H1 (cell line): ENCODE measurements around the gene GGN. TPM values are rescaled to one million over a fixed set of nuclear protein-coding genes. Genes with fewer than 3 reads are reported as not detected.

Source experiments
- CTCF ChIA-PET: fragments of 300-600 bp; sonication (Branson Sonifier 250); formaldehyde crosslinking; loops from one replicate; lab custom pipeline; 2021; ENCODE audit not compliant: partially characterized antibody; lab: Charles Lee
- POLR2A ChIA-PET: fragments of 300-600 bp; sonication (Branson Sonifier 250); formaldehyde crosslinking; loops from one replicate; lab custom pipeline; 2021; ENCODE audit warnings: inconsistent platforms; ENCODE audit not compliant: partially characterized antibody; lab: Charles Lee
- DNase-seq, 2 experiments: peaks; one replicate each; pipeline versions ENCODE4 v3.0.0 to v3.0.0-alpha.2; 2010 to 2022; ENCODE audit warnings: low spot score in 2 of 2, low read depth in 1 of 2, mixed read lengths in 1 of 2
- FAIRE-seq: peaks from 2 replicates; lab custom pipeline; 2011; peaks lifted over from hg19 to GRCh38; lab: Jason Lieb, UNC
- H2AFZ ChIP-seq: 2 replicates; pipeline ENCODE4 v1.8.1; 2012; ENCODE audit warnings: low read length, inconsistent platforms
- H2AK5ac ChIP-seq: 2 replicates; pipeline ENCODE4 v1.6.1; 2013; ENCODE audit warnings: low read depth, low read length
- H2BK120ac ChIP-seq: replicated peaks from 2 replicates; pipeline ENCODE3; 2013; ENCODE audit warnings: low read depth, low read length, inconsistent platforms
- H2BK12ac ChIP-seq: 2 replicates; pipeline ENCODE4 v1.6.1; 2013; ENCODE audit warnings: low read depth, low read length
- H2BK15ac ChIP-seq: 2 replicates; pipeline ENCODE4 v1.6.1; 2013; ENCODE audit warnings: low read length
- H2BK20ac ChIP-seq: 2 replicates; pipeline ENCODE4 v1.6.1; 2013; ENCODE audit warnings: low read length
- H2BK5ac ChIP-seq: 2 replicates; pipeline ENCODE4 v1.6.1; 2013; ENCODE audit warnings: low read depth, low read length
- H3K14ac ChIP-seq: 2 replicates; pipeline ENCODE4 v1.6.1; 2013; ENCODE audit warnings: inconsistent platforms; ENCODE audit not compliant: insufficient read length
- H3K18ac ChIP-seq: 2 replicates; pipeline ENCODE4 v1.6.1; 2013; ENCODE audit warnings: low read length; ENCODE audit errors: extremely low read depth
- H3K23ac ChIP-seq: 2 replicates; pipeline ENCODE4 v1.6.1; 2013; ENCODE audit warnings: inconsistent platforms; ENCODE audit not compliant: insufficient read length
- H3K23me2 ChIP-seq: 2 replicates; pipeline ENCODE4 v1.6.1; 2013; ENCODE audit warnings: low read depth, low read length
- H3K27ac ChIP-seq: 2 replicates; pipeline ENCODE4 v1.6.1; 2011; ENCODE audit warnings: low read depth, low read length, inconsistent platforms
- H3K27me3 ChIP-seq, 4 experiments: replicated peaks in 1 of 4; 1 replicate in 1 of 4; 2 replicates in 3 of 4; pipeline versions ENCODE4 v1.6.1 to v1.8.1; 2011 to 2013; ENCODE audit warnings: low read length in 3 of 4, mild to moderate bottlenecking in 3 of 4, inconsistent platforms in 2 of 4, mixed read lengths in 2 of 4, moderate library complexity in 1 of 4; ENCODE audit not compliant: control insufficient read depth in 3 of 4, insufficient read depth in 3 of 4; ENCODE audit errors: extremely low read depth in 1 of 4
- H3K36me3 ChIP-seq, 4 experiments: 2 replicates each; pipeline versions ENCODE4 v1.6.1 to v1.8.1; 2011 to 2013; ENCODE audit warnings: mild to moderate bottlenecking in 4 of 4, low read length in 3 of 4, moderate library complexity in 2 of 4, control low read depth in 1 of 4, inconsistent platforms in 1 of 4; ENCODE audit not compliant: insufficient read depth in 4 of 4, control insufficient read depth in 2 of 4
- H3K4ac ChIP-seq: replicated peaks from 2 replicates; pipeline ENCODE3; 2013; ENCODE audit warnings: low read length, low read depth, mixed read lengths, inconsistent platforms; ENCODE audit not compliant: insufficient read length
- H3K4me1 ChIP-seq, 4 experiments: replicated peaks in 1 of 4; 1 replicate in 1 of 4; 2 replicates in 3 of 4; pipeline versions ENCODE4 v1.6.1 to v1.8.1; 2011 to 2013; ENCODE audit warnings: low read length in 3 of 4, inconsistent platforms in 2 of 4, mixed read lengths in 1 of 4; ENCODE audit not compliant: insufficient read depth in 4 of 4, control insufficient read depth in 3 of 4
- H3K4me2 ChIP-seq, 2 experiments: 2 replicates each; pipeline versions ENCODE4 v1.6.1 to v1.8.1; 2011 to 2013; ENCODE audit warnings: low read depth in 2 of 2, low read length in 2 of 2, control low read depth in 1 of 2, inconsistent platforms in 1 of 2, mild to moderate bottlenecking in 1 of 2; ENCODE audit not compliant: insufficient read depth in 1 of 2
- H3K4me3 ChIP-seq, 4 experiments: fragments of 200-600, 300-600 bp in 1 of 4; sonication (generic), shearing (Covaris generic), sonication (Bioruptor Twin) in 1 of 4; 2 replicates each; pipeline versions ENCODE4 v1.5.1 to v1.8.1; 2011 to 2016; ENCODE audit warnings: low read length in 4 of 4, low read depth in 3 of 4, control low read depth in 2 of 4, inconsistent platforms in 2 of 4, mild to moderate bottlenecking in 2 of 4, mixed read lengths in 1 of 4, moderate library complexity in 1 of 4; ENCODE audit not compliant: insufficient read depth in 2 of 4; ENCODE audit errors: extremely low read depth in 1 of 4
- H3K56ac ChIP-seq: replicated peaks from 2 replicates; pipeline ENCODE3; 2013; ENCODE audit warnings: low read depth, mild to moderate bottlenecking, mixed read lengths, low read length, inconsistent platforms; ENCODE audit not compliant: insufficient read length
- H3K79me1 ChIP-seq: 2 replicates; pipeline ENCODE4 v1.6.1; 2013; ENCODE audit warnings: low read depth, low read length, control low read depth
- H3K79me2 ChIP-seq, 2 experiments: 2 replicates each; pipeline versions ENCODE4 v1.6.1 to v1.8.1; 2012 to 2013; ENCODE audit warnings: low read length in 2 of 2, mild to moderate bottlenecking in 2 of 2, inconsistent platforms in 1 of 2; ENCODE audit not compliant: insufficient read depth in 2 of 2, control insufficient read depth in 1 of 2
- H3K9ac ChIP-seq, 4 experiments: replicated peaks in 1 of 4; 1 replicate in 1 of 4; 2 replicates in 3 of 4; pipeline versions ENCODE4 v1.6.1 to v1.8.1; 2011 to 2013; ENCODE audit warnings: low read depth in 3 of 4, low read length in 3 of 4, control low read depth in 2 of 4, mild to moderate bottlenecking in 2 of 4, moderate library complexity in 2 of 4, inconsistent platforms in 1 of 4; ENCODE audit errors: extremely low read depth in 1 of 4
- H3K9me3 ChIP-seq, 2 experiments: 2 replicates each; pipeline versions ENCODE4 v1.6.1 to v1.8.1; 2012 to 2013; ENCODE audit warnings: mild to moderate bottlenecking in 2 of 2, moderate library complexity in 2 of 2, control low read depth in 1 of 2, inconsistent platforms in 1 of 2, low read depth in 1 of 2, low read length in 1 of 2, mixed read lengths in 1 of 2; ENCODE audit not compliant: insufficient read depth in 2 of 2
- H4K20me1 ChIP-seq, 2 experiments: replicated peaks in 1 of 2; 2 replicates each; pipeline versions ENCODE3 to v1.8.1; 2011 to 2013; ENCODE audit warnings: inconsistent platforms in 2 of 2, low read length in 2 of 2, mild to moderate bottlenecking in 1 of 2; ENCODE audit not compliant: insufficient read depth in 2 of 2, control insufficient read depth in 1 of 2
- H4K5ac ChIP-seq: 2 replicates; pipeline ENCODE4 v1.6.1; 2013; ENCODE audit warnings: low read length, low read depth, mixed read lengths, inconsistent platforms; ENCODE audit not compliant: insufficient read length
- H4K8ac ChIP-seq: 2 replicates; pipeline ENCODE4 v1.8.0; 2013; ENCODE audit warnings: mild to moderate bottlenecking, moderate library complexity, low read length, inconsistent platforms; ENCODE audit not compliant: insufficient read depth; ENCODE audit errors: extremely low read depth
- H4K91ac ChIP-seq: replicated peaks from 2 replicates; pipeline ENCODE3; 2013; ENCODE audit warnings: low read length, mixed read lengths, inconsistent platforms; ENCODE audit not compliant: insufficient read length
- KDM4A ChIP-seq: IDR thresholded peaks from one replicate; pipeline ENCODE4 v1.7.1; 2012; ENCODE audit warnings: low read depth, mild to moderate bottlenecking, moderate library complexity, low read length, inconsistent platforms; ENCODE audit not compliant: severe bottlenecking
- WGBS, 2 experiments: shearing (Covaris generic) in 1 of 2; methylation state at CpG; one replicate each; pipeline versions ENCODE4 v1.1.6 to v1.1.7; 2013 to 2015; ENCODE audit warnings: low lambda C conversion rate in 2 of 2, mixed read lengths in 2 of 2, inconsistent platforms in 1 of 2, low coverage in 1 of 2, missing lambda C conversion rate in 1 of 2; ENCODE audit not compliant: insufficient replicate concordance in 2 of 2, insufficient coverage in 1 of 2, insufficient read length in 1 of 2; ENCODE audit errors: extremely low coverage in 1 of 2, missing lambda C conversion rate in 1 of 2; 5-methylcytosine and 5-hydroxymethylcytosine counted together
- polyA plus RNA-seq, 7 experiments: library from polyadenylated mRNA; depleted of rRNA in 3 of 7; stranded (reverse) in 5 of 7; unstranded in 2 of 7; fragments of >200 nt in 5 of 7; fragments of 200-250 nt in 2 of 7; gene quantifications; 1 replicate in 5 of 7; 2 replicates in 1 of 7; 4 replicates in 1 of 7; pipeline versions ENCODE4 v1.2.1 to v1.2.3, GENCODE V29; 2011 to 2013; ENCODE audit warnings: missing spikeins in 2 of 7, mixed read lengths in 2 of 7
- total RNA-seq: library from RNA; stranded (reverse); fragmentation: NEBNext Ultra II Directional; extraction: Animal tissue kit (Norgen Biotek cat#: 25700); gene quantifications from 2 replicates; pipeline ENCODE4 v1.2.1, GENCODE V29; 2021
- TF ChIP-seq, protein P1 (sequence below): IDR thresholded peaks from 2 replicates; pipeline ENCODE4 v1.6.1; 2012; ENCODE audit warnings: inconsistent platforms
- TF ChIP-seq, protein P2 (sequence below), 3 experiments: IDR thresholded peaks; 1 replicate in 2 of 3; 2 replicates in 1 of 3; pipeline versions ENCODE4 v1.5.1 to v1.6.1; 2011; ENCODE audit warnings: low read length in 3 of 3, mild to moderate bottlenecking in 3 of 3, inconsistent platforms in 2 of 3, low read depth in 1 of 3, moderate library complexity in 1 of 3; ENCODE audit not compliant: insufficient read depth in 1 of 3; ENCODE audit errors: control extremely low read depth in 1 of 3

Gene GGN
- total and polyA plus RNA-seq, 2 of the 8 experiments (the other 6 are each of a cell fraction or from before 2014, with no cell fraction given): 0.47 to 1.2 TPM

DNA sequence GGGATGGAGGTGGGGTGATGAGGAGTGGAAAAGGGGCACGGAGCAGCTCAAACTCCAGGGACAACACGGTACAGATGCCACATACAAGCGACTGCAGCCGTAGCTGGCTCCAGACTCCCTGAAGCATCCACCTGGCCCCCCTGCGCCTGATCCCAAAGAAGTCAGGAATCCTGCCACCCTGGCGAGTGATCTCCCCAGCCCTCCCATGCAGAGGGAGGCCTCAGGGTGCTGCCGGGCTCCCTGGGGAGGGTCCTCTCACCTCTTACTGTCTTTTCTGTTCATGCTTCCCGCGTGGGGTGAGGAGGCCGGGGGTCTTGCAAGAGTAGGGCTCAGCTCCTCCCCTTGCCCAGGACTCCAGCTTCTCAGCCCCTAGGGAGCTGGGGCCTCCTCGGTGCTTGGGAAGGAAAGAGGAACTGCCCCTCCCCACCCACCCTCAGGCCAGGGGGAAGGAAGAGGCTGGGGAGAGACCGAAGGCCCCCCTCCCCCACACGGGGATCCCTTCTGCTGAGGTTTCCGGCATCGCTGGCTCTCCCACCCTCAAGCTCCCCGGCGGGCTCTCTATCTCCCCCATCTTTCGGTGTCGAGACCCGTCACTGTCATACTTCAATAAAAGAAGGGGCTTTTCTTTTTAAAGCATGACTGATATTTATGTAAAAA, 38.1 kb upstream of the GGN start, which contains the start of gene RASGRP4:
RASGRP4 (minus strand) TSS at position 410 of the 657 bp plus-strand sequence; CDS start at position 282, 128 bp downstream.
- peak within 1 kb of the TSS; percentile 65 for H2BK120ac ChIP-seq
- peak within 1 kb of the TSS; percentile 72; the same call in 1 of the 2 replicates for H2BK15ac ChIP-seq
- H4K20me1 ChIP-seq: no peaks in the 10 kb centered on the region
- H3K18ac ChIP-seq: peak within 1 kb of the TSS; percentile 87
- peaks cover 4 to 8% (median 8%) of the 10 kb centered on the region in 4 experiments; a peak in 6 of 7 replicates for H3K4me1 ChIP-seq
- TF ChIP-seq, protein P1, sequence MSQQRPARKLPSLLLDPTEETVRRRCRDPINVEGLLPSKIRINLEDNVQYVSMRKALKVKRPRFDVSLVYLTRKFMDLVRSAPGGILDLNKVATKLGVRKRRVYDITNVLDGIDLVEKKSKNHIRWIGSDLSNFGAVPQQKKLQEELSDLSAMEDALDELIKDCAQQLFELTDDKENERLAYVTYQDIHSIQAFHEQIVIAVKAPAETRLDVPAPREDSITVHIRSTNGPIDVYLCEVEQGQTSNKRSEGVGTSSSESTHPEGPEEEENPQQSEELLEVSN: no peak
- TF ChIP-seq KDM4A: no peak
- TF ChIP-seq, protein P2, sequence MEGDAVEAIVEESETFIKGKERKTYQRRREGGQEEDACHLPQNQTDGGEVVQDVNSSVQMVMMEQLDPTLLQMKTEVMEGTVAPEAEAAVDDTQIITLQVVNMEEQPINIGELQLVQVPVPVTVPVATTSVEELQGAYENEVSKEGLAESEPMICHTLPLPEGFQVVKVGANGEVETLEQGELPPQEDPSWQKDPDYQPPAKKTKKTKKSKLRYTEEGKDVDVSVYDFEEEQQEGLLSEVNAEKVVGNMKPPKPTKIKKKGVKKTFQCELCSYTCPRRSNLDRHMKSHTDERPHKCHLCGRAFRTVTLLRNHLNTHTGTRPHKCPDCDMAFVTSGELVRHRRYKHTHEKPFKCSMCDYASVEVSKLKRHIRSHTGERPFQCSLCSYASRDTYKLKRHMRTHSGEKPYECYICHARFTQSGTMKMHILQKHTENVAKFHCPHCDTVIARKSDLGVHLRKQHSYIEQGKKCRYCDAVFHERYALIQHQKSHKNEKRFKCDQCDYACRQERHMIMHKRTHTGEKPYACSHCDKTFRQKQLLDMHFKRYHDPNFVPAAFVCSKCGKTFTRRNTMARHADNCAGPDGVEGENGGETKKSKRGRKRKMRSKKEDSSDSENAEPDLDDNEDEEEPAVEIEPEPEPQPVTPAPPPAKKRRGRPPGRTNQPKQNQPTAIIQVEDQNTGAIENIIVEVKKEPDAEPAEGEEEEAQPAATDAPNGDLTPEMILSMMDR (IDR thresholded peaks at IDR 0.05; ENCODE audit: control extremely low read depth in 1 of 3, insufficient read depth in 1 of 3, low read depth in 1 of 3, low read length in 3 of 3): 0 out of 4 replicates have a peak, but pooled peaks of 1 of the 3 experiments have one; percentile 2
- peak within 1 kb of the TSS; percentile 79; the same call in 1 of the 2 replicates for H2BK5ac ChIP-seq
- no peaks in the 10 kb centered on the region for H3K27me3 ChIP-seq
- H3K56ac ChIP-seq: no peak within 1 kb of the TSS
- H2AFZ ChIP-seq: peak within 1 kb of the TSS; percentile 64
- WGBS, 2 experiments: 55% methylated on average over 17 of the region's 20 CpGs; no CpG with 5 or more reads in 1 of the 2 experiments
- FAIRE-seq: no peak
- no peaks in the 10 kb centered on the region for H3K36me3 ChIP-seq
- H4K8ac ChIP-seq: peak within 1 kb of the TSS; percentile 81
- H3K4me2 ChIP-seq: peak within 1 kb of the TSS; percentile 44 to 48
- peak within 1 kb of the TSS; percentile 83 for H4K91ac ChIP-seq
- no peak within 1 kb of the TSS for H3K23ac ChIP-seq
- H3K27ac ChIP-seq: no peak within 1 kb of the TSS
- no peaks in the 10 kb centered on the region; the same call in 1 of the 2 replicates for H3K23me2 ChIP-seq
- H3K4me3 ChIP-seq: peak within 1 kb of the TSS in 2 of 4 experiments; percentile 11 to 34; a peak in 3 of 8 replicates
- H3K79me1 ChIP-seq: no peaks in the 10 kb centered on the region
- CTCF ChIA-PET: interaction anchor here (0.8 to 3.2 kb wide), 9 partner anchors 9 to 209 kb away, joined by 3 to 10 read pairs (median 4); partner anchors contain the start of gene FAM98C
- H2AK5ac ChIP-seq: no peak within 1 kb of the TSS
- H2BK20ac ChIP-seq: 0 out of 2 replicates have a peak within 1 kb of the TSS, but pooled peaks have one; percentile 61
- H2BK12ac ChIP-seq: peak within 1 kb of the TSS; percentile 29; the same call in 1 of the 2 replicates
- DNase-seq: peak in 1 of 2 experiments; percentile 56
- no peak within 1 kb of the TSS for H3K14ac ChIP-seq
- POLR2A ChIA-PET: interaction anchor here (1.1 to 2.0 kb wide), 4 partner anchors 9 to 36 kb away, joined by 3 to 9 read pairs (median 6); no protein-coding TSS in a partner anchor
- H3K9me3 ChIP-seq: no peaks in the 10 kb centered on the region
- no peak within 1 kb of the TSS for H4K5ac ChIP-seq
- H3K79me2 ChIP-seq: no peaks in the 10 kb centered on the region
- no peak within 1 kb of the TSS for H3K4ac ChIP-seq
- H3K9ac ChIP-seq: no peak within 1 kb of the TSS
